AML-193 (cell line): ENCODE data around the gene CTNND2.
"Not testable (repeated sequence)": the region's sequence is repeated elsewhere in the genome, so short reads cannot be mapped to it uniquely, and the experiment has no call there.

Source experiments
- DNase-seq, 2 experiments: peaks; one replicate each; lab custom pipeline; 2025; lab: John Stamatoyannopoulos, UW

CTNND2 gene

DNA sequence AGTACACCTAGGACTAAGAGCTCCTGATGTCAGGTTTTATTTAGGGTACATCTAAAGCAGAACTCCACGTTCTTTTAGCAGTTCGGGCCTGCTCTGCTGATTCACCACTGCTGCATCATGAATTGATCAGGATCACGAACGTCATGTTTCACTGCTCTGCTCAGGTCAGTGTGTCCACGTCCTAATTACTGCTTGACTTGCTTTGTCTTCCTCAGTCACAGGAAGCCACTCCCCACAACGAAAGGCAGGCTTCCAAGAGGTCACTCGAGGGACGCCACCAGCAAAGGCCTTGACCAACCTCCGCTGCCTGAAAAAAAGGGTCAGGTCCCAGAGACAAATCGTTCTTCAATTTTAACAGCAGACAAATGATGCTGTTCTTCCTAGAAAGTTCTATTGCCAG lies 40.3 kb downstream of the CTNND2 start:
- no peak for DNase-seq

- no peak for DNase-seq
These were observed 46.9 kb downstream of the CTNND2 start for GRCh38 chr5:11857391-11857790.

- DNase-seq: no peak
These were observed 49.3 kb downstream of the CTNND2 start for GRCh38 chr5:11854936-11855335.

- no peak for DNase-seq
These were observed 50.5 kb downstream of the CTNND2 start for GRCh38 chr5:11853796-11854195.

GRCh38 chr5:11853140-11853539 lies 51.1 kb downstream of the CTNND2 start:
- no peak for DNase-seq

- no peak for DNase-seq
These were observed 51.5 kb downstream of the CTNND2 start for GRCh38 chr5:11852717-11853087.

DNA sequence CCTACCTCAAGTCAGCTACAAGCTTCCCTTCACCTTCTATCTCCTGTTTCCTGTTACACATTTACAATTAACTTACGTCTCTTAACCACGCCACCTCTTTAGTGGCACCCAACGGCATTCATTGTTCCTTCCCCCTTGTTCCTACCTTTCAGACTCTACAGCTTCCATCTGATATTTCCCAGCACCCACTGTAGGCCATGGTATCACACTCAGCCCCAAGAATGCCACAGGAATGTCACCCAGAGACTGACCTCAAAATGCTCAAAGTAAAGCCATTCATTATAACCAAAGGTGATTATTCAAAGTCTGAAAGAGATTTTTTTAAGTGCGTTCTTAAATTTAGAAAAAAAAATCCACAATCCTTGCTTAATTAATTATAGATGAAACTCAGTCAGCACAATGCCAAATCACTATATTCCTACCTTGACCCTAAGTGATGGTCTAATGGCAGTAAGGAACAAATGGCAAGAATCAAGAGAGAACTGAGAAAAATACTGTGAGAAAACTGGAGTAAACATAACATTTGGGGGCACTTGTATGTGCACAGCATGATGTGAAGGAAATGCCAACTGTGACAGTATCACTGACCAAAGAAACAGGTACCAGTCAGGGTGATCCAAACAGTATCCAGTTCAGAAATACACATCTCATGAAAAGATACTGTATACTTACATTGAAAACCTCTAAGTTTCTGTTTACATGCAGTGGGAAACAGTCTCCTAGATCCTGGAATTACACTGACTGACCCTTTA lies 52.1 kb downstream of the CTNND2 start:
- no peak for DNase-seq

DNA sequence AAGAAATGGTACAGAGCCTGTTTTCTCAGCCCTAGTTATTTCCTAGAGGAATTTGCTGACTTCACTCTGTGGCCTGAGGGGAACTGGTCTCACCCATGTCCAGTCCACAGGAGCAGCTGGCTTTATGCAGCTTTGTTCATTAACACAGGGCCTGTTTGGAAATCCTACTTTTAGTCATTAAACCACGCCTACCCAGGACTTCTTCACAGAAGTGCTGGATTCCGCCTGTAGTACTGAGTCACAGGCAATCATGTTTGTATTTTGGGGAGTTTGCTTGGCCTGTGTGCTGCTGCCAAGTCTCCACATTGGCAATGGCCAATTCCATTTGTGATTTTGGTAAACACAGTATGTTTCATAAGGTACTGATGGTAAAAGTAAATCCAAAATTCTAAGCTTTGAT lies 52.8 kb downstream of the CTNND2 start:
- no peak for DNase-seq

DNA sequence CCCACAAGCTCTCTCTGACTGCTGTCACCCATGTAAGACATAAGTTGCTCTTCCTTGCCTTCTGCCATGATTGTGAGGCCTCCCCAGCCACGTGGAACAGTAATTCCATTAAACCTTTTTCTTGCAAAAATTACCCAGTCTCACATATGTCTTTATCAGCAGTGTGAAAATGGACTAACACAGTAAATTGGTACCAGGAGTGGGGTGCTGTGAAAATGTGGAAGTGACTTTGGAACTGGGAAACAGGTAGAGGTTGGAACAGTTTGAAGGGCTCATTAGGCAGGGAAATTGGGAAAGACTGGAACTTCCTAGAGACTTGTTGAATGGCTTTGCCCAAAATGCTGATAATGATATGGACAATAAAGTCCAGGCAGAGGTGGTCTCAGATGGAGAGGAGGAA lies 75.7 kb downstream of the CTNND2 start:
- DNase-seq: not testable (repeated sequence)

- no peak for DNase-seq
These were observed 81.6 kb downstream of the CTNND2 start for GRCh38 chr5:11822598-11822997.

DNA sequence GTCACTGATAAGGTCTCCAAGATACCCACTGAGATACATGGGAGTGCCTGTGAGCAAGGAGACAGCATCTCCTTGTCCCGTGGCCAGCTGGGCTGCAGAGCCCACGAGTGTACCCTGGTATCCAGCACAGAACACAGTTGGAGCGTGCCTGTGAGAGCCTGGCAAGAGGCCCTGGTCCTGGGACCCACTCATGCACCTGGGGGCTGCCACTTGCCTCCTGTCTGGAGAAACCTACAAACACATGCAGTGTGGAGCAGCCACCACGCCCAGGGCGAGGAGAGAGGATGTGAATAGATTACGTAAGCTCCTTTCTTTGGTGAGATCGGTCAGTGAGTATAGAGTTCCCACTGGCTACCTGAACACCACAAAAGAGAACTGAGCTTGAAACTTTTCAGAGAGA lies 88.3 kb downstream of the CTNND2 start:
- no peak for DNase-seq

GRCh38 chr5:11815481-11815880 lies 88.8 kb downstream of the CTNND2 start:
- DNase-seq: no peak

DNA sequence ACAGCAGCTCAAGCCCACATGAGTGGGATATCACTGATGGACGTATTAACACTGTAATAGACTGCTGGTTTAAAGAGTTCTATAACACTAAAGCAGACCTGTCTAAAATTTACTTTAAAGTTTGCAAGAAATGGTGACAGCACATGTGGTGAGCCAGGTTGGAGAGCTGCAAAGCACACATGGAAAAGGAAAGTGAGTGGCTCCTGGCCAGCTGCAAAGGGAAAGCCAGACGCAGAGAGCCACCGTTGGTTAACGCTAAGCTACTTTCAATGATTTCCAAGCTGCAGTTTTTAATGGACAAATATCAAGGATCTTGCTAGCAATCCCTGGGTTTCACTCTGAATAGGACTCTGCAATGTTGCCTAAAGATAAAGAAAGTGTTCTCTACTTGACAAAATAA lies 89.9 kb downstream of the CTNND2 start:
- DNase-seq: no peak

GRCh38 chr5:11809407-11809806 lies 94.8 kb downstream of the CTNND2 start:
- no peak for DNase-seq

- DNase-seq: no peak
These were observed 100.8 kb downstream of the CTNND2 start for GRCh38 chr5:11803436-11803835.

GRCh38 chr5:11801061-11801460 lies 103.2 kb downstream of the CTNND2 start:
- no peak for DNase-seq

- DNase-seq: no peak
These were observed 107.1 kb downstream of the CTNND2 start for GRCh38 chr5:11797132-11797531.

DNA sequence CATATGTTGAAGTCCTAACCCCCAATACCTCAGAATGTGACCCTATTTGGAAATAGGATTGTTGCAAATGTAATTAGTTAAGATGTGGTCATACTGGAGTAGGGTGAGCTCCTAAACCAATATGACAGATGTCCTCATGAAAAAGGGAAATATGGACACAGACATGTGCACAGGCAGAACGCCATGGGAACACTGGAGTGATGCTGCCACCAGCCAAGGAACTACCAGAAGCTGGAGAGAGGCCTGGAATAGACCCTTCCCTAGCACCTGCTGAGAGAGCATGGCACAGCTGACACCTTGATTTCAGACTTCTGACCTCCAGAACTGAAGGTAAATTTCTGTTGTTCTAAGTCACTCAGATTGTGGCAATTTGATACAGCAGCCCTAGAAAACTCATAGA lies 110.8 kb downstream of the CTNND2 start:
- no peak for DNase-seq

DNA sequence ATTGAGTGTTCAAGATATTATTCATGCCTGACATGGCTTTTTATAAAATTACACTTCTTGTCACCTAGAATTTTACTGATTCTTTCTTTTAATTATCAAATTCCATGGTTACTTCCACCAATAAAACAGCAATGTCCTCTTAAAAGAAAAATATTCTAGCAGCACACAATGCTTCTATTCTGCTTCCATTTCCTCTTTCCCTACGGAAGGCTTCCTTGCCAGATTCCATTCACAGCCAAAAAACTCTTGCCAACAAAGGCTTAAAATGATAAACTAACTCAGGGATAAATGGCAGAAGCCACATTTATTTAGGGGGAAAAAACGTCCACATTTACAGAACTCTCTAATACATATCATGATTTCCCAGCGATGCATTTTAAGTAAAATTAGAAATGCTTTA lies 111.6 kb downstream of the CTNND2 start:
- no peak for DNase-seq

- DNase-seq: no peak
These were observed 112.5 kb downstream of the CTNND2 start for GRCh38 chr5:11791792-11792191.

DNA sequence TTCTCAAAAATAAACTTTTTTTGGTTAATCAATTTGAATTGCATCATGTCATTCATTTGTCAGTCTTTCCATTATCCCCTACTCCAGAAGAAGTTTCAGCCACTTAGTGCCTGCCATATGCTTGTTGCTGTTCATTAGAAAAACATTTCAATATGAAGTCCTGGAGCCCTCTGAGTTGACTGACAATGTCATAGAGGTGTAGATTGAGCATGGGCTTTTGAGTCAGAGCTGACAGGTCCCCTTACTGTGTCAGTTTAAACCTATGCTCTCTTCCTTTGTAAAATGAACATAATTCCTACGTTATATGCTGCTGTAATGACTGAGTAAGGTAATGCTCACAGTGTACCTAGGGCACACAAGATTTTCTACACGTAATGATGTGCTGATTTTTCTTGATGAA lies 114.0 kb downstream of the CTNND2 start:
- no peak for DNase-seq

- no peak for DNase-seq
These were observed 118.4 kb downstream of the CTNND2 start for GRCh38 chr5:11785771-11786352.

GRCh38 chr5:11780641-11781345 lies 123.5 kb downstream of the CTNND2 start:
- no peak for DNase-seq
